Fibroblast of mammary gland (primary cell): ENCODE results near the gene DENND6B.
"Not testable (repeated sequence)": the region's sequence is repeated elsewhere in the genome, so short reads cannot be mapped to it uniquely, and the experiment has no call there.

Source experiments
- DNase-seq: peaks from one replicate; pipeline ENCODE4 v3.0.0-alpha.2; 2010; ENCODE audit warnings: low read depth
- H3K4me3 ChIP-seq: 2 replicates; pipeline ENCODE4 v1.5.1; 2011; ENCODE audit warnings: low read depth, mild to moderate bottlenecking, low read length, moderate library complexity; ENCODE audit not compliant: control insufficient read depth
- TF ChIP-seq, protein P1 (sequence below): conservative IDR thresholded peaks from 2 replicates; pipeline ENCODE4 v1.5.1; 2011; ENCODE audit warnings: low read depth, low read length, inconsistent platforms; ENCODE audit not compliant: control insufficient read depth, insufficient read depth

Gene DENND6B

GRCh38 chr22:50338042-50338573 is 11.3 kb upstream of the DENND6B start:
- DNase-seq, result no peak

DNA sequence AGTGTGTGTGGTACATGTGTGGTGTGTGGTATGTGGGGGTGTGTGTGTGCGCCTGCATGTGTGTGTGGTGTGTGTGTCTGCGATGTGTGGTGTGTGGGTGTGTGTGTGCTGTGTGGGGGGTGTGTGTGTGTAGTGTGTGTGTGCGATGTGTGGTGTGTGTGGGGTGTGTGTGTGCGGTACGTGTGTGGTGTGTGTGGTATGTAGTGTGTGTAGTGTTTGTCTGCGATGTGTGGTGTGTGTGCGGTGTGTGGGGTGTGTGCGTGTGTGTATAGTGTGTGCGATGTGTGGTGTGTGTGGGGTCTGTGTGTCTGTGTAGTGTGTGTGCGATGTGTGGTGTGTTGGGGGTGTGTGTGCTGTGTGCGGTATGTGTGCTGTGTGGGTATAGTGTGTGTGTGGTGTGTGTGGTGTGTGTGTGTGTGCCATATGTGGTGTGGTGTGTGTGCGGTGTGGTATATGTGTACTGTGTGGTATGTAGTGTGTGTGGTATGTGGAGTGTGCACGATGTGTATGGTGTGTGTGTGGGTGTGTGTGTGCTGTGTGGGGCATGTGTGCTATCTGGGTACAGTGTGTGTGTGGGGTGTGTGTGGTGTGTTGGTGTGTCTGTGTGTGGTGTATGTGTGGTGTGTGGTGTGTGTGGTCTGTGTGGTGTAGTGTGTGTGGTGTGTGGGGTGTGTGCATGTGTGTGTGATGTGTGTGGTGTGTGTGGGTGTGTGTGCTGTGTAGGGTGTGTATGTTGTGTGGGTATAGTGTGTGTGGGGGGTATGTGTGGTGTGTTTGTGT is 10.6 kb upstream of the DENND6B start:
- no peak for DNase-seq
- TF ChIP-seq, protein P1, sequence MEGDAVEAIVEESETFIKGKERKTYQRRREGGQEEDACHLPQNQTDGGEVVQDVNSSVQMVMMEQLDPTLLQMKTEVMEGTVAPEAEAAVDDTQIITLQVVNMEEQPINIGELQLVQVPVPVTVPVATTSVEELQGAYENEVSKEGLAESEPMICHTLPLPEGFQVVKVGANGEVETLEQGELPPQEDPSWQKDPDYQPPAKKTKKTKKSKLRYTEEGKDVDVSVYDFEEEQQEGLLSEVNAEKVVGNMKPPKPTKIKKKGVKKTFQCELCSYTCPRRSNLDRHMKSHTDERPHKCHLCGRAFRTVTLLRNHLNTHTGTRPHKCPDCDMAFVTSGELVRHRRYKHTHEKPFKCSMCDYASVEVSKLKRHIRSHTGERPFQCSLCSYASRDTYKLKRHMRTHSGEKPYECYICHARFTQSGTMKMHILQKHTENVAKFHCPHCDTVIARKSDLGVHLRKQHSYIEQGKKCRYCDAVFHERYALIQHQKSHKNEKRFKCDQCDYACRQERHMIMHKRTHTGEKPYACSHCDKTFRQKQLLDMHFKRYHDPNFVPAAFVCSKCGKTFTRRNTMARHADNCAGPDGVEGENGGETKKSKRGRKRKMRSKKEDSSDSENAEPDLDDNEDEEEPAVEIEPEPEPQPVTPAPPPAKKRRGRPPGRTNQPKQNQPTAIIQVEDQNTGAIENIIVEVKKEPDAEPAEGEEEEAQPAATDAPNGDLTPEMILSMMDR, result no peak
- no peak overlapping the region for H3K4me3 ChIP-seq

More at GRCh38 chr22:50338042-50338573, 11.3 kb upstream of the DENND6B start:
- TF ChIP-seq, protein P1, result no peak
- H3K4me3 ChIP-seq, result no peak overlapping the region

- not testable (repeated sequence) for DNase-seq, H3K4me3 ChIP-seq
Observed at GRCh38 chr22:50334433-50334832, 7.6 kb upstream of the DENND6B start.

GRCh38 chr22:50329236-50329635 is 2.4 kb upstream of the DENND6B start:
- peak; percentile 69 for DNase-seq

DNA sequence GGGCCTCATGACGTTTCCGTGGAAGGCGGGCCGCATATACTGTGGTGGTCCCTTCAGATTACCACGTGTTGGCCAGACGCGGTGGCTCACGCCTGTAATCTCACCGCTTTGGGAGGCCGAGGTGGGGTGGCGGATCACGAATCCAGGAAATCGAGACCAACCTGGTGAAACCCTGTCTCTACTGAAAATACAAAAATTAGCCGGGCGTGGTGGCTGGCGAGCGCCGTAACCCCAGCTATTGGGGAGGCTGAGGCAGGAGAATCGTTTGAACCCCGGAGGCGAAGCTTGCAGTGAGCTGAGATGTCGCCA is 853 bp upstream of the DENND6B start:
- TF ChIP-seq, protein P1, result no peak
- DNase-seq, result no peak
- peak overlapping the region; percentile 53 for H3K4me3 ChIP-seq

More at GRCh38 chr22:50329236-50329635, 2.4 kb upstream of the DENND6B start:
- H3K4me3 ChIP-seq, result no peak overlapping the region
- TF ChIP-seq, protein P1, result no peak

DNA sequence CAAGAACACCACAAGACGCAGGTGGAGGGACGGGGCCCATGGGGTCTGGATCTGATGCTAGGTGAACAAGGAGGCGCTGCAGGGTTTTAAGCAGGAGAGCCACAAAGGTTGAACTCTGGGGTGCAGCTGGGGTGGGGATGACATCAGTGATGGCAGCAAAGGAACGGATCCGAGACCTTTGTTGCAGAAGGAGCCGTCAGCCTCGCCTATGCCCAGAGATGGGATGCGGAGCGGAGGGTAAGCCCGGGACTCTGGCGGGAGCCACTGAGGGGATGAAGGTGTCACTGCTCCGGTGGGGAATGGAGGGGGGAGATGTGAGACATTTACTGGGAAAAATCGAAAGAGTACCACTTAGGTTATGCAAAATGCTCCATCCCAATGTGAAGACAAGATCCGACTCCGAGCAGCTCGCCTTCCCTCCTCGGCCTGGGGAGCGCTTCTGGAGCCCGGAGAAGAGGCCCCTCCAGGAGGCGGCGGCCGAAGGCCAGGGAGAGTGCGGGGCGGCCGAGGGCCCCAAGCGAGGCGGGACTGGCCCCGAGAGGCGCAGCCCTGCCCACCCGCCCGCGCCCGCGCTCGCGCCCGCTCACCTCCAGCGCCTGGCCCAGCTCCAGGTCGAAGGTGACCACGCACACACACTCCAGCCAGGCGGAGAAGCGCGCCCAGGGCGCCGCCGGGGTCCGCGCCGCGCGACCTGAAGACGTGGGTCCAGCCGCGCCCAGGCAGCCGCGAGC is 422 bp downstream of the DENND6B start:
- no peak for DNase-seq
- peak overlapping the region; percentile 57 for H3K4me3 ChIP-seq
- TF ChIP-seq, protein P1, result no peak
